ENCODE data around the gene PEX10.

Gene PEX10

DNA sequence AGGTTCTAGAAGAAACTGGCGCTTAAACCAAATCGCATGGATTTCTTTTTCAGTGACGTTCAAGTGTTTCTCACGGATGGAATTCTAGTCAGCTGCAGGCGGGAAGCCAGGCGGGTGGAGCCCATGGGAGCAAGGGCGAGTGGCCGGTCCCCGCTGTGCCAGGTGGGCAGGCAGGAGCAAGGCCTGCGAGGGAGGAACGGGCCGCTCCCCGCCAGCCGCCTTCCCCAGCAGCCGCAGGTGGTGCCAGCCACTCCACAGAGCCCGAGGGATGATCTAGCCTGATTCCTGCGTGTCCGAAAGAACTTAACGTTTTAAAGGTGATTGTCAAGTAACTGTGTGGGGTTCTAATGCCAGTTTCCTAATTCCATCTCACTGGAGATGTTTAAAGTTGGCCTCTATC lies 9.1 kb downstream of the PEX10 start:
- DNase-seq: no peak

DNA sequence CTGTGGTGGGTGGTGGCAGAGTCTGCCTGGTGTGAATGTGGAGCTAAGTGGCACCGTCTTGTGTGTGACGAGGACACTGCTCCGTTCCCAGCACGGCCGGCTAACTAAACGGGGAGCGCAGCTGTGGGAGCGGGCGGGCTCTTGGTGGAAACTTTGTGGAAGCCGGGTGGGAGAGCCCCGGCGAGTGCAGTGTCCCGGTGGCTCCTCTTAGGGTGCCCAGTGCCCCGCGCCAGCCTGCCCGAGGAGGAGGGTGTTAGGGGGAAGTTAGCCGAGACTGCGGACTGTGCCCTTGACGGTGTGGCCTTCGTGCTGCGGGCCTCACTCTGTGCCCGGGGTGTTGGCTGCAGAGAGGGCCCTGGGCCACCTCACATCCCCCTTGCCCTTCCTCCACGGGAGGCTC lies 9.9 kb downstream of the PEX10 start:
- DNase-seq: no peak

DNA sequence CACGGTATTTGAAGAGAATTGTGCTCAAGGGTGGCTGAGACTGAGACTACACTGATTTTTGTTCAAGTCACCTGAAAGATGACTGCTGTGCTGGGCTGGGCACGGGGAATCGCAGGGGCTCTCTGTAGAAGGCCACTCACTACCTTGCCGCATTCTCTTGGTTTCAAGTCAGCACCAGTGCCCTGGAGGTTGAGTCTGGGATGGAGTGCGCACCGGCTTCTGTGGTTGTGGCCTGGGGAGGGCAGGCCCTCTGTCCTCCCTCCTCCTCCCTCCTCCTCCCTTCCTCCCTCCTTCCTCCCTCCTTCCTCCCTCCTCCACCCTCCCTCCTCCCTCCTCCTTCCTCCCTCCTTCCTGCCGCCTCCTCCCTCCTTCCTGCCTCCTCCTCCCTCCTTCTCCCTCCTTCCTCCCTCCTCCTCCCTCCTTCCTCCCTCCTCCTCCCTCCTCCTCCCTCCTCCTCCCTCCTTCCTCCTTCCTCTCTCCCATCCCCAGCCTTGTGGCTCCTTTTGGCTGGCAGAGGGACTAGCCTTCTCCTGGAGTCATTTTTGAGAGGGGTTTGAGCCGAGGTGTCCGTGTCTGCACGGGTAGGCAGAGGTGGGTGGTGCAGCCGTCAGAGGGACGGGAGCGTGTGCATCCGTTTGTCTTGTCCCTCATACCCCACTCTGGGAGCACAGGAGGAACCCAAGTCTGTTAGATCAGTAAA lies 11.3 kb downstream of the PEX10 start:
- no peak for DNase-seq

DNA sequence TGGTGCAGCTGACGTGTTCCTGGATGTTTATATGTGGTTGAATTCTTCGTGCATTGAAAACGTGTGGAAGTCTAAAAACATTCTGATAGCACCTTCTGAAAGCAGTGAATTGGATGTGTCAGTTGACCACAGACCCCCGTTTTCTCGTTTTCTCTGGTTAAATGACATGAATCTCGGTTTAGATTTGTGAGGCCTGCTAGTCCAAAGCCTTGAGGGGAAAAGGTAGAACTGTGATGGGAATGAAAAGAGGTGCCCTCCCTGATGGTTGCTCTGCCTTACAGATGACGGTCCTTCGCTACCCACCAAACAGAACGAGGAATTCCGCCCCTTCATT lies 11.8 kb downstream of the PEX10 start:
- no peak for DNase-seq

DNA sequence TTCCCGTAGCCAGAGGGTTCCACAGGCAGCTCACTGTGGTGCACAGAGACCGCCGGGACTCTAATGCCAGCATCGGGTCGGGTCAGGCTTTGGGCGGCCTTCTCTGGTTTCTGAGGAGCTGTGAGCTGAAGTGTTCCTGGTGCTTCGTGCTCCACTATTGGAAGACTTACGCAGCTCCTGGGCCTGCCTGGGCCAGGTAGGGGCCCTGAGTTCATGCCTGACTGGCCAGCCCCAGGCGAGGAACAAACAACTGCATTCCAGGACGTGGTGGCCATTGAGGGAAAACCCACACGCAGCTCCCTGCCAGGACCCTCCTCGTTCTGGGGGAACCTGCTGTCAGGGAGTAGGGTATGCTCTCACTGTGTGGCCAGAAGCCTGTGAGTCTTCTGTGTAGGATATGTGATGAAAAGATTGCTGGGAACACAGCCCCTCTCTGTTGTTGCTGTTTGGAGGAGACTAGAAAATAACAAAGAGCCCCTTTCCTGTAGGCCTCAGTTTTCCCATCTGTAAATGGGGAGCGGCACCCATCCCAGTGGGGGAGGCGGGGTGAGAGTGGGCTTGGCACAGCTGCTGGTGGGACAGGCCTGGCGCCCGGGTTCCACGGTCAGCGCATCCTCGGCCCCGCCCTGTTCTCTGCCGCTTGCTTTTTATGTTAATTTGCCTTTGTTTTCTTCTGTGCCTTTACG lies 12.3 kb downstream of the PEX10 start:
- DNase-seq: no peak

DNA sequence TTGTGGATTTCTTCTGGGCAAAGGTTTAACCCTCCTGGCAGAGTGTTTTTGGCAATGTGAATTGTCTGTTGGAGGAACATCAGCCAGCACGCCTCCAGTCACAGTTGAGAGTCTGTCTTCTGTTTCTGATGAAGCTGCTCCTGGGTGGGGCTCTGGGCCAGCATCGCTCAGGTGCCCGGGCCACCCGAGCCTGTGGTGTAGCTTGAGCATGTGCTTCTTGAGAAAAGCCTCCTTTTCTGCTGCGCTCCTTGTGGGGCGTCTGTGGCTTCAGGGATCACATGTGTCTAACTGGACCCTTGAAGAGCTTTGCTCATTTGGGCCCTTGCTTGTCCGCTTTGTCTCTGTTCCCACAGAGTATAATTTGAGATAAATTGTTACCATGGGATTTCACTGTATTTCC lies 13.5 kb downstream of the PEX10 start:
- DNase-seq: no peak

DNA sequence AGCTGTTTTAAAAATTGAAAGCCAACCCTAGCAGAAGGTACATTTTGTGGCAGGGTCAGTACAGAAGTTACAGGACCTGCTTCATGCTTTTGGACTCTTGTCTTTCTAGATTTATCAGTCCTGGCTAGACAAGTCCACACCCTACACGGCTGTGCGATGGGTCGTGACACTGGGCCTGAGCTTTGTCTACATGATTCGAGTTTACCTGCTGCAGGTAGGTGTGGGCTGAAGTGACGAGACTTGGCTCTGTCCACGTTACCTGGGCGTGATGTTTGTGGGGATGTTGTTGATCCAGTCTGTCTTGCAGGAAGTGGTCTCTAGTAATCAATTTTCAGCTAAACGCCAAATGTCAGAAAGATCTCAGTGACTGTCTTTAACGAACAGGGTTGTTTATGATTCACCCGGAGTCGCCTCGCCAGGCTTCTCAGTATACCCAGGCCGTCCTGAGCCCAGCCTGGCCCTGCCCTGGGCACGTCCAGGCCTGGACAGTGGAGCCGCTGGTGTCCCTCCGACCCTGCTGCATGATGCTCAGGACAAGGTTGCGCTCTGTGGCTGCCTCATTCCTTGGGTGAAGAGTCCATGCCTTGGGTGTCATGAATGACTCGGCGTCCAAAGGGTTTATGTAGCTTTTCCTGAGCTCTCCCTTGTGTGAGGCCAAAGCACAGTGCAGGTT lies 15.2 kb downstream of the PEX10 start:
- DNase-seq: no peak

DNA sequence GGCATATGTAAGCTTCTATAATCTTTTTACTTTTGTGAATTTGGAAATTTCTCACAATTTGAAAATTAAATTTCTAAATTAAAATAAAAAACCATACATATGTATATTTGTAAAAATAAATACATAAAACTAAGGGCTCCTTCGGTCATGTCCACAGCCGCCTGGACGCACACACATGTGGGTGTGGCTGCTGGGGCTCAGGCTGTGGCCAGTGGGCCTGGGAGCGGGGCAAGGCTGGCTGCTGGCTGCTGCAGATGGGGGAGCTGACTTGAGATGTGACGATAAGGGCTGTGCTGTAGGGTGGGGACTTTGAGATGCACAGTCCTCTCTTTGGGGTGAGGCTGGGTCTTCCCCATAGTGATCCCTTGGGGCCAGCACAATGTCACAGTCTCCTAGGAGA lies 15.9 kb downstream of the PEX10 start:
- no peak for DNase-seq

DNA sequence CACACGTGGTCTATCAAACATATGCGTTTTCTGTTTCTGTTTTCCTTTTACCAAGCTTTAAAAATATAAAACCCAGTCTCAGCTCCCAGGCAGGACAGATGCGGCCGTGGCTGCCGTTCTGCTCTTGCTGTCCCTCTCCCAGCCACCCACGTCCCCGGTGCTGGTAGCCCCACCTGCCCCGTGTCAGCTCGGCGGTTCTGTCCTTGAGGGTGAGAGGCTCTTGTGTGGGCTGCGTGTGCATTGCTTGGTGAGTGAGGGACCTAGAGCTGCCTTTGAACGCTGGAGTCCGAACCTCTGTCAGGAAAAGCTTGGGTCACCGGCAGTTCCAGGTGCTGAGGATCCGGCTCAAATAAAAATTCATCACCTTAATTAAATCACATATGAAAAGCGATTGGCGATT lies 16.3 kb downstream of the PEX10 start:
- DNase-seq: no peak

DNA sequence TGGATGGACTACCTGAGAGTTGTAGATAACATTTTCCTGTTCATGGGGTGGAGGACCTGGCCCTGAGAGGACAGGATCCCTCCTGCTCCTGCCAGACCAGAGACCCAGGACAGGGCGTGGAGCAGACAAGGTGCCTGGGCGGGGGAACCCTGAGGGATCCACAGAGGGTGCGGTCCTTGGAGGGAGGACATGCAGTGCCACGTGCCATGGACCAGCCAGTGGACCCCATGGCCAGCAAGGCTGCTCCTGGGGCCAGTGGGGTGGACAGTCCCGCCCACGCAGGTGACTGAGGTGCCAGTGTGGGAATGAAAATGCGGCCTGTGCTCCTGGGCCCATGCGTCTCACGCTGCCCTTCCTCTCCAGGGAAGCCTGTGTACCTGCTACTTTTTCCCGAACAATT lies 17.1 kb downstream of the PEX10 start:
- no peak for DNase-seq

DNA sequence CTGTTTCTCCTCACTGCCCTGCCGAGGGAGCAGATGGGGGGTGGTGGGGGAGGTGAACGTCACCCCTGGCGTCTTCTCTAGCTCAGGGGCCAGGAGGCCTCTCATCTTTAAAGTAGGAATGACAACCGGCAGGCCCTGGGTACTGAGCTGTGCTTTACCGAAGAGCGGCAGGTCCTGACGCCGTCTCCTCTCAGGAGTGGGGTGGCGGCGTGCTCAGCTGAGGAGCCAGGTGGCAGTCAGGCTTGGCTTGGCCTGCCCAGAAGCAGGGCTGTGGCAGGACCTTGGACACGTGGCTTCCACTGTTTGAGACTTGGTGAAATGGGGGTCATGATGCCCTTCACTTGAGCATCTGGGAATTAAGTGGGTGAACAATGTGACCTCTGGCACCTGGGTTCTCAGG lies 17.6 kb downstream of the PEX10 start:
- no peak for DNase-seq

DNA sequence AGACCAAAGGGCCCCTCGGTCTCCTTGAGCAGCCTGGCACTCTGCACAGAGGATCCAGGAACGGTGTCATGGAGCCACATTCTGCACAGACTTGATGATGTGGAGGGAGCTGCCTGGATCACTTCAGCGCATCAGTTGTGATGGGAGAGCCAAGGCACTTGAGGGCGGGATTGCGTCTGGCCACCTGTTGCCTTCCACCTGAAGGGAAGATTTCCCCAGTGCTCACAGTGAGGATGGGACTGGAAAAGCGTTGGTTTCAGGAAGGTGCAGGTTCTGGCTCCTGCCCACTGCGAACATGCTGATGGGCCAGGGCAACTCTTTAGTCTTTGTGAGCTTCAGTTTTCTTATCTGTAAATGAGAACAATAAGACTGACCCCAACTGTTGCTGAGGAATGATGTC lies 18.1 kb downstream of the PEX10 start:
- no peak for DNase-seq

DNA sequence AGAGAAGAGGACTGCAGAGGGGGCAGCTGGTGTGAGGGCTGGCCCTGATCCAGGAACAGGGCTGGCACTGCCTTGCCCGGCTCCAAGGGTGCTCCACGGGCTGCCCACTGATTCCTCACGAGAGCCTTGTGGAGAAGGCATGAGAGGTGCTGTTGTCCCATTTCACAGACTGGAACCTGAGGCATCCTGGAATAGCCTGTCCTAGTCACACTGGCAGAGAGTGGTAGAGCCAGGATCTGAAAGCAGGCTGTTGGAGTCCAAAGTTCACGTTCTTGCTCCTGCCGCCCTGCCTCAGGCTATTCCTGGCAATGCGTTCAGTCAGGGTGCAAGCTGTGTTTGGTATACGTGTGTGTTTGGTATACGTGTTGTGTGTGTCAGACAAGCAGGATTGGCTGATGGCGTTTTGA lies 18.9 kb downstream of the PEX10 start:
- no peak for DNase-seq

DNA sequence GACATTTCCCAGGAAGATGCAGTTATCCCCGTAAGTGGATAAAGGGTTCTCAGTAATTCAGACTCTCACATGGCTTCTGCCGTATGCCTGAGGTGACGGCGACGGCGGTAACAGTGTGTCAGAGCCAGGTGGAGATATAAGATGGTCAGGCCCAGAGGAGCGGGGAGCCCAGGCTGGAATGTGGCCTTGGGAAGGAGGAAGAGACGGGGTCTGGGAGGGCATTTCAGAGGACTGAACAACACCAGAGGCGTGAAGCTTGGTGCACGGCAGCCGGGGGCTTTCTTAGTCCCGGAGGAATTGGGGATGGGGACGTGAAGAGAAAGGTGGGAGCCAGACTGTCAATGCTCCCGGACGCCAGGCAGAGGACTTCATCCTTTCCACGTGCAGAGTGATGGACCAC lies 19.7 kb downstream of the PEX10 start:
- DNase-seq: no peak

DNA sequence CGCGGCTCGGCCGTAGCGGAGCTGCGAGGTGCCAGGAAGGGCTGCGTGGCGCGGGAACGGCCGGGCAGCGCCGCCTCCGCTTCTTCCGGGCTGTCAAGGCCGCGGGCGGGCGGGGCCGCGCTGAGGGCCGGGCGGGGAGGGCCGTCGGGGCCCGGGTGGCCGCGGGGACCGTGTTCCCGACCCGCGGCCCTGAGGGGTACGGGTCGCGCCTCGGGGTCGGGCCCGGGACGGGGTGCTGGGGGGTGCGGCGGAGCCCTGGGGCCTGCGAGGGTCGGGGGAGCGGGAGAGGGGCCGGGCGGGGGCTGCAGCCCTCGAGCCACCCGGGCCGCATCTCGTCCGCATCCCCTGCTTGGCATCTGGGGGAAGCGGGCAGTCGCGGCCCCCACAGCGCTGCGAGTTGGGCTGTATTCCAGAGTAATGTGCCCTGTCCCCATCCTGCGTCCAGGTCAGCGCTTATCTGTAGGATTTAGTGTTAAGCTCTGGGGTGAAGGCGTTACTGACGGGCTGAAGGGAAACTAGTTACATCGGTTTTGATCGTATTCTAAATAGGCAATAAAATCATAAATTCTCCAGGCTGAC lies 20.3 kb downstream of the PEX10 start:
- DNase-seq: no peak

DNA sequence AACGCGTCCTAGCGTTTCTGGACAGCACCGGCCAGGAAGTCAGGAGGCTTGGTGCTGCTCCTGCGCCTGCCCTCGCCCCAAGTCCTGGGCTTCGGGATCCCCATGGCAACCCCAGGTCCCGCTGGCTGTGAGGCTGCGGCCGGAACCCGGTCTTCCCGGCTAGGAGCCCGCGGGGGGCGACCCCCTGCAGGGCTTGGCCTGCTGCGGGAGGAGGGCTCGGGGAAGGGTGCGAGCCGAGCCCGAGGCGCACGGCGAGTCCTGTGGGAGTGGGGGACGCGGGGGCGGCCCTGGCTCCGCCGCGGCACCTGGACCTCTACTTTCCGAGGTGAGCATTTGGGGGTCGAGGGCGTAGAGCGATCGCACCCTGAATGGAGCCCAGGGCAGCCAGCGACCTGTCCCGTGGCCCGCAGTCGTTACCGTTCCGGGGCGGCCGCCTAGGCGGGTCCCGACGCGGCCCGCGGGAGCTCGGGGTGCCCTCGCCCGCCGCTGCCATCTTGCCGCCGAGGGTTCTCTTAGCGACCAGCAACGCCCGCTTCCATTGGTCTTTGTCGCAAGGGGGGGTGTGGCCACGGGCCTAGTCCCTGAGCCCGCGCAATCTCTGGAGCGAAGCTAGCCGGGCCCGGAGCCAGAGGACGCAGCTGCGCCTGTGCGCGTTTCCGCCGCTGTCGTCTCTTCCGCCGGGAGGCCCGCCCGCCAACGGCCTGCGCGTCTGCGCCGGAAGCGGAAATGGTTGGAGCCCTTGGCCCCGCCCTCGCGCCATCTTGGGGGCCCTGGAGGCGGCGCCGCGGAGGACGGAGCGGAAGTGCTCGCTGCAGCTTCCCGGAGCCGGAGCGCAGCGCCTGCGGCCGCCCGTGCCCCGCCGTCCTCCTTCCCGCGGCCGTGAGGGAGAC lies 21.1 kb downstream of the PEX10 start, which contains the start of the genes MORN1 and RER1:
TSS of gene MORN1 (minus strand) at position 514 of the 890 bp plus-strand sequence. CDS start at position 493, 21 bp downstream.
TSS of gene RER1 (plus strand) at position 801 of the 890 bp plus-strand sequence. CDS start 3,950 bp downstream, outside the sequence.
- peak; percentile 97 for DNase-seq

DNA sequence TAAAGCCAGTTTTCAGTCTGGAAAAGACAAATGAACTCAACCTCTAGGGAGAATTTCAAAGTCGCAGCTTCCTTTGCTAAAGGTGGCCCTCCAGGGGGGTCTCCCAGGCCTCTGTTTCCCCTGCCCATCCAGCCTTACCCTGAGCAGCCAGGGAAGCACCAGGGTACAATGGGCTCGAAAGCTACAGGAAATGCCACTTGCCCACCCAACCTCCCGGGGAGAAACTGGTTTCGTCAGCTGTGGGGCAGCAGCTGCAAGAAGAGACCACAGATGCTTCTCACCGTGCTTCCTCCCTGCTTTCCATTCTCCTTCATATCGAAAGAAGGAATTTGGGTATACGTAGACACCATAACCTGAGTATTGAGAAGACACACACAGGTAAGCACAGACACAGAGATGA lies 22.7 kb downstream of the PEX10 start:
- no peak for DNase-seq

DNA sequence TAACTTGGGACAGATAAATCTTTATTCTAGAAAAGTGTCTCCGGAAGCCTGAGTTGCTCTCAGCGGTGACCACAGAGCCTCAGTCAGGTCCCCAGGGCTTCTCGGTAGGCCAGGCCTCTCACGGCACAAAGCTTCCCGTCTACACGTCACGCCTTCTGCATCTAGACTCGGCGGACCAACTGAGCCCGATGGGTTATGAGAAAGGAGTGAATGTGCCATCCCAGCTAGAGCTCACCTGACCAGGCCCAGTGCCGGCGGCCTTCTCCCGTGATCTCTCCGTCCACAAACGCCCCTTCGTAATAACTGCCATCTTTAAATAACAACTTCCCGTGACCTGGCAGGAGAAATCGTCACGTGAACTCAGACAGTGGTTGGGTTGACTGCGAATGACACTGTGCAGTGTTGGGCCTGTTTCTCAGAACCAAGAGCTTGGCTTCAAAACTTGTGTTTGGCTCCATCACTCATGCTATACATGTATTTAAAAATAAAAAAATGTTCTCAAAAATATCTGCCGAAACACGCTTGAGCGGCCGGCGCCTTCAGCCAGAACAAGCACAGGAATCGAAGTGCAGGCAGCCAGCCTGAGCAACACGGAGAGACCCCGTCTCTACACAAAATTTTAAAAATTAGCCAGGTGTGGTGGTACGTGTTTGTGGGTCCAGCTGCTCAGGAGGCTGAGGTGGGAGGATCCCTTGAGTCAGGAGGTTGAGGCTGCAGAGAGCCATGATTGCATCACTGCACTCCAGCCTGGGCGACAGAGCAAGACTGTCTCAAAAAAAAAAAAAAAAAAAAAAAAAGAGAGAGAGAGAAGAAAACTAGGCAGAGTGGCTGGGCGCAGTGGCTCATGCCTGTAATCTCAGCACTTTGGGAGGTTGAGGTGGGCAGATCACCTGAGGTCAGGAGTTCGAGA lies 24.1 kb downstream of the PEX10 start:
- DNase-seq: no peak

DNA sequence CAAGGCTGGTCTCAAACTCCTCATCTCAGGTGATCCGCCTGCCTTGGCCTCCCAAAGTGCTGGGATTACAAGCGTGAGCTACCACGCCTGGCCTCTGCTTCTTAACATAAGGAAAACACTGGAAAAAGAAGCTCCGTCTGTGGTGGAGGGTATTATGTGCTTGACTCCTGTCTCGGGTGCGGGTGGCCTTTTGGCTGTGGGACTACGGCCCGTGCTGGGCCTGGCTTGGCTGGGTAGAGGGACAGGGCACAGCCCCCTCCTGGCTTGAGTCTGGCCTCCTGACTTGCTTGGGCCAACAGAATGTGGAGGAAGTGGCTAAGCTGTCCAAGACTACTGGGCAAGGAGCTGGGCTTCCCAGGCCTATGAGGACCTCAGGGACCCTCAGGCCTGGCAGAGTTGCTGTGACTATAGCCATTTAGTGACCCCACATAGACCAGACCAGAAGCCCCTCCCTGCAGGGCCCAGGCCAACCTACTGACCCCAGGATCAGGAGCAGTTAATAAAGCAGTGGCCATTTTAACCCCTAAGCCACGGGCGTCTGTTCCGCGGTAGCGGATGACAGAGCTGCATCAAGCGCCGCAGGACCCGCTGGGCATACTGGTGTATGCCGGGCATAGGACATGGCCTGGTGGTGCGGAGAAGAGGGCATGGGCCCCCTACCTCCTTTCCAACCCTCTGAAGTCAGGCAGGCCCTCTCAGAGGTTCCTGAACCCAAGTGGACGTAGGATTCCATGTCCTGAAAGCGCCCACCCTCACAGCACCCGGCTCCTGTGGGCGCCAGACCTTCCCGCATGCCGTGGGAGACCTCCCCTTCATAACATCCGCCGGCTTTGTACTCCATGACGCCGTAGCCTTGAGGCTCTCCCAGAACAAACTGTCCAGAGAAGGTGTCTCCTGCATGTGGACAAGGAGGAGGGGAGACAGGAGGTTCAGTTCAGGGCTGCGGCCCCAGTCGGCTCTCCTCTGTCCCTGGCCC lies 25.4 kb downstream of the PEX10 start:
- DNase-seq: no peak

DNA sequence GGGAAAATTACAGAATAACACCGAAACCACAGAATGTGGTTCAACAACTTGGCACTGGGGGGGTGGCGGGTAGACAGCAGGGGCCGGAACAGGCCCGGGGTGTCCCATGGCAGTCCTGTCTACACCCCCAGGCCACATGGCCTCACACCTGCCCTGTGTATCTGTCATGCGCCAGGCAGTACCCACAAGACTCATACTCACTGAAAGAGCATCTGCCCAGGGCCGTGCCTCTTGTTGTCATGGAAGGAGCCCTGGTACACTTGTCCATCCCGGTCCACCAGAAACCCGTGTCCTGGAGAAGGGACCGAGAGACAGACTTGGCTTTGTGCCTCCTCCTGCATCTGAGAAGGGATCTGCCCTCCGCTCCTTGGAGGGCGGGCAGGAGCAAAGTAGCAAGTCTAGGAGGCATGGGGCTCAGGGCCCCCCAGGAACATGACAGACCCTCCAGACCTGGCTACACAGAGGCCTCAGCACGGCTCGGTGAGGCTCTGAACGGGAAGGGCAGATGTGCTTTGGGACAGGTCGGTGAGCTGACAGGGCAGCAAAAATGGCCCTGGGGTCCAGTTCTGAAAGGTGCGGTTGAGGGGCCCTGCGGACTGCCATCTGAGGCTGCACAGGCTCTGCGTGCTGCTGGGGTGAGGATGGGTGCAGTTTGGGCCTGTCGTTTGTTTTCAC lies 26.6 kb downstream of the PEX10 start:
- no peak for DNase-seq

All from GOT3 (cell line).